ENCODE data around the gene ALG1.
"Not testable (repeated sequence)": the region's sequence is repeated elsewhere in the genome, so short reads cannot be mapped to it uniquely, and the experiment has no call there.

ALG1 gene

DNA sequence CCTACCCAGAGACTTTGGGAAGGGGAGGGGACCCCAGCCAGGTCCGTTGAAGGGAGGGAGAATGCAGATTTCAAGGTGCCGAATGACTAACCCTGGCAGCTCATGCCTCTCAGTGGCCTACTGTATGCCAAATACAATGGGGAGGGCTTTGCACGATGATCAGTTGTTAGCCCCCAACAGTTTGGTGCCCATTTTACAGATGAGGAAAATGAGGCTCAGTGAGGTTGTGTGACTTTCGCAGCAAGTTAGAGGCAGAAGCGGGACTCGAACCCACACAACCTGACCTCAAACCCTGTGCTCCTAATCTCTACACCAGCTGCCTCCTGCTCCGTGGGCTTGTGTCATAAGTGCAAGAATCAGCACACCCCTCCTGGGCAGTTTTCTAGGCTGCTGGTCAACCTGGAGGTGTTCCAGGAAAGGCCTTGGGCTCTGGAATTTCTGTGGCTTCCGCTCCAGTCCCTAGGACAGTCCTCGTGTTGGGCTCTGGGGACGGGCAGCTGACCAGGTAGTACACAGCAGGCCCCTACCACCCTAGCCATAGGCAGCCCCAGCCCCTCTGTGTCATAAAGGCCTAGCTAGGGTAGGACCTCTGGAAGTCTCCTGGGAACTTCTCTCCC lies 26.0 kb upstream of the ALG1 start:
- no peak for DNase-seq

DNA sequence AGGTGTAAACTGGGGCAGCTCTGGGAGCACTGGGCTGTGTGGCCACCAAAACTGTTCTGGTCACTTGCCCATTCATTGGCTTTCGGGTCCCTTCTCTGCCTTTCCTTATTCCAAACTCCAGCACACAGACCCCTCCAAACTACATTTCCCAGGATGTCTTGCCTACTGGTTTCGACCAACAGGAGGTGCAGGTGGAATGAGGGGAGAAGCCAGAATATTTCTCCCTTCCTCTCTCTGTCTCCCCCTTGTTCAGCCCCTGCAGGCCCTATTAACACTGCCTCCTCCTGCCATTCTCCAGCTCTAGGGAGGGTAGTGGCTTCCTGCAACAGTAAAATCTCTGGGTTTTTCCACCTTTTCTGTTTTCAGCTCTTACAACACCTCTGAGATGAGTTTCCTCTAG lies 24.7 kb upstream of the ALG1 start:
- no peak for DNase-seq

DNA sequence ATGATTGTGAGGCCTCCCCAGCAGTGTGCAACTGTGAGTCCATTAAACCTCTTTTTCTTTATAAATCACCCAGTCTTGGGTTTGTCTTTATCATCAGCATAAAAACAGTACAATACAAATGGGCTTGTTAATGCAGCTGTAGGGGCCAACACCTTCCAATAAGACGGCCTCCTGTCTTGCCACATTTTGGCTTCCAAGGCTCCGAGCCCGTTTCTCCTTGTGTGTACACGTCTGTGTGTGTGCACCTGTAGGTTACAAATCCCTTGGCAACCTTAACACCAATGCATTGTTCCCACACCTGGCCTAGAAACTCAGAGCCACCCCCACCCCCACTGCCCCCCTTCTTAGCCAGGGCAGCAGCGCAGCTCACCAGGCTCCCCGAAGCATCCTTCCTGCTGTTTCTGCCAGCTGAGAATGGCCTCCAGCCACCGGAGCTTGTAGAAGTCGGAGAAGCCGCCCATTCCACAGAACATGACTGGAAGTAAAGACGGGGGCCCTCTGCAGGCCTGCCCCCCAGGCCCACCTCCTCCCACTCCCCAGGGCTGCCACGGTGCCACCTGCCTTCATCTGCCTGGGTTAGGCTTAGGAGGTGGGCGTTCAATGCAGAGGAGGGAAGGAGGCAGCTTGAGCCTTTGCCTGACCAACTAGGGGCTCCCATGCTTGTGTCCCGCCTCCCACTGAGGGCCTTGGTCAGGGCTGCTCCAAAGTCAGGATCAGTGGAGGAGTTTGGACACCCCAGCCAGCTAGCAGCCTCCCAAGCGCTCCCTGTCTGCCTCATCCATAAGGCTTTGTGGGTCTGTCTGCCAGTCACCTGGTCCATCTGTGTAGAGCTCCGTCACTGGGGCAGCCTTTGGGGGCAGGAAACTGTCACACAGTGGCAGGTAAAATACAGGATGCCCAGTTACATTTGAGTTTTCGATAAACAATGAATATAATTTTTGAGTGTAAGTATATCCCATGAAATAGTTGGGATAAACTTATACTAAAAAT lies 16.5 kb upstream of the ALG1 start:
- no peak for DNase-seq

DNA sequence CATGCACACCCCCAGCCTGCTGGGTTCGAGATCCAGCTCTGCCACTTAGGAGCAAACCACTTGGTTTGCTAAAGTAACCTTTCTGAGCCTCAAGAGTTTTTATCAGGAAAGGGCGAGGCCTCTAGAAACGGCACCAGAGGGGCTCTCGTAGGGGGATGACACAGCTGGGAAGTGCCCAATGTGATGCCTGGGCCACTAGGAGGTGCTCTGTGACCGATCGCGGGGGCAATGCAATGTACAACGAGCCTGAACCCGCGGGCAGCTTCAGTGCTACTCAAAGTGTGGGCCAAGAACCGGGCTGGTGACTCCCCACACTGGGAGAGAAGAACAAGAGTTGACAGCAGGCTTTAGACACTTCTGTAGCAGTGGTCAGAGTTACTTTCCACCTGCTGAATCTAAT lies 15.3 kb upstream of the ALG1 start:
- peak; percentile 1 for DNase-seq

DNA sequence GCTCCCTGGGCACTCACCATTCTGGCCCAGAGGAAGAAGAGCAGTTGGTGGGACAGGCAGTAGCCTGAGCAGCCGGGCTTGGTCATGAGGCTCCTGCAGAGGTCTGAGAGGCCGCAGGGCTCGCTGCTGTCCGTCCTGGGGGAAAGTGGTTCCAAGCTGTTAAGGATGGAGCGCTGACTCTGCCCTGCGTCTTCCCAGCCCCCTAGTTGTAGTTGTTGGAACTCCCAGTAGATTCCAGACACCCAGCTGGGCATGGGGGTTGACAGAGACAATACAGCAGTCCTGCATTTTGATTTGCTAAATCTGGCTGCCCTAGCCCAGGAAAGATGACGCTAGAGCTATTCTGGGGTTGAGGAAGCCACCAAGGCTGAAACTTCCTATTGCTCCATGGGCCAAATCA lies 13.2 kb upstream of the ALG1 start:
- no peak for DNase-seq

DNA sequence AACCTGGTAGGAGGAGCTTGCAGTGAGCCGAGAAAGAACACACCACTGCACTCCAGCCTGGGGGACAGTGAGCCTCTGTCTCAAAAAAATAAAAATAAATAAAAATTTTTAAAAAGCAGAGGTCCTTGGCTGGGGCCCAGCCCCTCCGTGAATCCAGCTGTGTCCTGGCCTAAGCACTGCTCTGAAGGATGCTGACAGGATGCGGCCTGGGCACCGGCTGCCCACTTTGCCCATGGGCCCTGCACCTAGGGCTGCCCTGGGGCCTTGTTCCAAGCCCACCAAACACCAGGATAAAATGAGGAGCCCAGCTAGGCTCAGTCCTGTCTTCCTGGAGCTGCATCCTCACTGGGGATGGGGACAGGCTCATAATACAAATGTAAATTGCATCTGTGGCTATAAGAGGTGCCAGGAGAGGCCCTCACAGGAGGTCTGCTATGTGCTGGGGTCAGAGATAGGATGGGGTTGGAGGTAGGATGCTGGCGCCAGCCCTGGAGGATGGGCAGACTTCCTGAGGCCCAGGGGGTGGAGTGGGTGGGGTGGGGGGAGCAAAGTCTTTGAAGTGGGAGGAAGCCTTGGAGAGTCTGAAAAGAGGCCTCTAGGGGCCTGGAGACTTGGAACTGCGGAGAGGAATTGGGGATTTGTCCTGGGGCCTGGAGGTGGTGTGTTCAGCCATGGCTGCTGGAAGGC lies 12.1 kb upstream of the ALG1 start:
- DNase-seq, result no peak

DNA sequence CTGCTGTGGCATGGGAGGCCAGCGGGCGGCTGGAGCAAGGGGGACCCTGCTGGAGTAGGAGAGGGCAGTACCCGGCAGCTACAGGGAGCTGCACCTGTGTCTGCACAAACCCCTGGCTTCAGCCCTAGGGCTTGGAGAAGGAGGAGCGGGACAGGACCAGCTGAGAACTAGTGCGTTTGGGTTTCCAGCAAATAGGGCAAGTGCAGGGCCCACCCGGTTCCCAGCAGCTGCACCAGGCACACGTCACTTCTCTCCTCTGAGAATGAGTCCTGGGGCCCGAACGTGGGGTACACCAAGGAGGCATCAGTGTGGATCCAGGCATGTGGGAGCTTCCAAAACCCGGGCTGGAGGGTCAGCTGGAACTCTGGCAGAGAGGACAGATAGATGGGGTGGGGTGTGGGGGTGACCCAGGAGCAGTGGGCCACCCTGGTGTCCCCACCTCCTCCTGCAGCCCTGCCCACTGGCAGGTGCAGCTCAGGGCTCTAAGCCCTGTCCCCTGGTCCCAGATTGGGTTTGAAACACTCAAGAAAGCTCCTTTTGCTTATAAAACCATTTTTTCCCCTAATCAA lies 11.5 kb upstream of the ALG1 start:
- no peak for DNase-seq

DNA sequence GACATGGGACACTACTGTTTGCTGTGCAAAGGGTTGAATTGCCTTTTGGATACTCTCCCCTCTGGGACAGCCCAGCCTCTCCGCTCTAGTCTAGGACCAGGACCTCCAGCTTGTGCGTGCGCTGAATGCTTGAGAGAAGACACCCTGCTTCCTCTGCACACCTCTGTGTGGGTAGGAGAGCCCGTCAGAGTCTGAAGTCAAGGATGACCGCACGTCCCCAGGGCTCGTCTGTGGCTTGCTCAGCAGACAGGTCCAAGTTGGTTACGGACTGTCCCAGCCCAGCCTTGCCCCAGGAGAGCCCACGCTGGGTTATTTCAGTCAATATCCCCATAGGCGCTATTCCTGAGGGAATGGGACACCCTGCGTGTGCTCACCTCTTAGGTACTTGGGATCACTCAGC lies 9.6 kb upstream of the ALG1 start:
- no peak for DNase-seq

DNA sequence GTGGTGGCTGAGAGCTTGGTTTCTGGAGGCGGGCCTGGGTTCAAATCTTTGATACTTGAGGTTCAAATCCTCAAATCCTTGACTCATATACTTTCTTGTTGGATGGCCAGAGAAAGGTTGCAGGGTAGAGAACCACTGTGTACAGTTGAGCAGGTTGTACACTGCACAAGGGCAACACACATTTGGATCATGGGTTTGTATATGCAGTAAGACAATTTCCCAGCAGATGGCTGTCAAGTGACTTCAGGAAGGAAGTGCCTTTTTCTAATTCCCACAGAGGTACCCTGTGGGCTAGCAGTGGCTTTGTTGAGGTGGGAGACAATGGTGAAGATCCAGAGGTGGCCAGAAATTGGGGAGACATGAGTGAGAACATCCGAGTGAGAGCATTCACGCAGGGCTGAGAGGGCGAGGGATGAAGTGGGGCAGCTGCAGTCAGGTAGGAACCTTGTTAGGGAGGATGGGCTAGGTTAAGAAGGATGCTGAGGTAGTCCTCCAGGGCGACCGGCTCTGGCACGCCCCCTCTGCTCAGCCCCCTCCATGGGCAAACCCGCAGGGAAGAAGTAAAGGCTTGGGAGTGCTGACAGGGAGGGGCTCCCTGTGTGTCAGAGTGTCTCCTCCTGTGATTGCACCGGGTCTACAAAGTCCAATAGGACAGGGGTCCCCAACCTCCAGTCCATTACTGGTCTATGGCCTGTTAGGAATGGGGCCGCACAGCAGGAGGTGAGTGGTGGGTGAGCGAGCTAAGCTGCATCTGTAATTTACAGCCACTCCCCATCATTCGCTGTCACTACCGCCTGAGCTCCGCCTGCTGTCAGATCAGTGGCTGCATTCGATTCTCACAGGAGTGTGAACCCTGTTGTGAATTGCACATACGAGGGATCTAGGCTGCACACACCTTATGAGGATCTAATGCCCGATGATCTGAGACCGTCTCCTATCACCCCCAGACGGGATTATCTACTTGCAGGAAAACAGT lies 8.6 kb upstream of the ALG1 start:
- DNase-seq, result no peak

DNA sequence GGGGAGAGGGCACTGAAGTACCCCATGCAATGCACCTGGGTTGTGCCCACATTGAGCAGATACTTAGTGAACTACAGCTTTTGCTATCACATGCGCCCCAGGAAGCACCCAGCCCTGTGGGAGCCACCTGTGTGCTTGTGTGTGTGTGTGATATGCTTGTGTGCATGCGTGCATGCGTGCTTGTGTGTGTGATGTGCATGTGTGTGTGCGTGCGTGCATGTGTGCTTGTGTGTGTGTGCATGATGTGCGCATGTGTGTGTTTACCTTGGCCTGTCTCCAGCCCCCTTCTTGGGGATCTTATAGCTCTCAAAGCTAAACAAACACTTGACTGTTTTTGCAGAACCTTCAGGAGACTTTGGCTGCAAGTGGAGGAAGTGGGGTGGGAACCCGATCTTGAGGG lies 6.7 kb upstream of the ALG1 start:
- DNase-seq, result no peak

DNA sequence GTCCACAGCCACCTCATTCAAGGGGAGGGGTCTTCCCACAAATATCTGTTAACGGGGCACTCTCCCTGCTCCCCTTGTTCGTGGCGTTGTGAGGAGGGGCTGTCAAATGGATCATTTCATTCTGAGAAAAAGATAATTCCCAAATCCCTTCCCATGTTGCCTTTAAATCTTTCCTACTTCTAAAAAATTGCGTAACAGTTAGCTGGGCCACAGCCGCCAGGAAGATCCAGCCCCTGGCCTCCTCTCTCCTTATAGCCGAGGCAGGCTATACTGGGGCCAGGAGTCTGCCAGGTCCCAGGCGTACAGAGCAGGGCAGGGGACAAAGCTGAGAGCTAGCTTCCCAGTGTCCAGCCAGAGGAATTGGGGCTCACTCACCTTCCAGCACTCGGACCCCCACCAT lies 6.3 kb upstream of the ALG1 start:
- no peak for DNase-seq

DNA sequence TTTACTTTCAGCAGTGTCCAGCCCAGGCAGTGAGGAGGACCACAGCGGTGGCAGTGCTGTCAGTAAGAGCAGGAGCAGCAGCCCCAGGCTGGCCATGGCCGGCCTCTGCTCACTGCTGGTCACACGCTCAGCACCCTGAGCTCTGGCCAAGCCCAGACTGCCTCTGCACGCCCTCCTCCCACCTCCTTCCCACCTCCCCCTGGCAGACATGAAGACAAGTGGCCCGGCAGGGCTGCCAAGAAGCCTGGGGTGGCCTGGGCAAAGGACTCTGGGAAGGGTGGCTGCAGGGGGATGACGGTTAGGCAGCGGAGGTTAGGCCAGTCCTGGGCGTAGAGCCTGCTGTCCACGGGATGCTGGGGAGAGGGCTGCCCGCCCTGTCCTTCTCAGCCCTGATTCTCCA lies 5.8 kb upstream of the ALG1 start, which contains the start of gene C16orf89:
C16orf89 (minus strand) TSS at position 144 of the 400 bp plus-strand sequence; CDS start at position 96, 48 bp downstream.
- no peak for DNase-seq

DNA sequence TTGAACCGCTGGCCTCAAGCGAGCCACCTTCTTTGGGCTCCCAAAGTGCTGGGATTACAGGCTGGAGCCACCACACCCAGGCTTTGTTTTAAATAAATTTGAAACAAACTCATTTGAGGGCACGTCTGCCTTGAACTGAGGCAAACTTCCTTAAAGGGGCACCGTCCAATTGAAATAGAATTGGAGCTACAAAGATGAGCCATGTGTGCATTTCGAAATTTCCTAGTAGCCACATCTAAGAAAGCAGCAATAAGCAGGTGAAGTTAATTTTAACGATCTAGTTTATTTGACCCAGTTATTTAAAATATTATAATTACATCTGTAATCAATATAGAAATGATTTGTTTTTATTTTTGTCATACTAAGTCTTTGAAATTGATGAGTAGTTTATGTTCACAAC lies 5.1 kb upstream of the ALG1 start:
- DNase-seq, result no peak

DNA sequence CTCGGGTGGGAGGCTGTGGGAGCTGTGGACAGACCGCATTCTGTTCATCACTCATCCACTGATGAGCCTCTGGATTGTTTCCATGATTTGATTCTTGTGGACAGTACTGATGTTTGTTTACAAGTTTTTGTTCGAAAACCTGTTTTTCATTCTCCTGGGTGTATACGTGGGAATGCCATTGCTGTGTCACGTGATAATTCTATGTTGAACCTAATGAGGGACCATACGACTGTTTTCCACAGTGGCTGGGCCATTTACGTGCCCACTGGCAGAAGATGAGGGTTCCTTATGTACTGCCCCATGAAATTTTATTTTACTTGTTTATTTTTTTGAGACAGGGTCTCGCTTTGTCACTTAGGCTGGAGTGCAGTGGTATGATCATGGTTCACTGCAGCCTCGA lies 2.6 kb upstream of the ALG1 start:
- DNase-seq, result no peak

DNA sequence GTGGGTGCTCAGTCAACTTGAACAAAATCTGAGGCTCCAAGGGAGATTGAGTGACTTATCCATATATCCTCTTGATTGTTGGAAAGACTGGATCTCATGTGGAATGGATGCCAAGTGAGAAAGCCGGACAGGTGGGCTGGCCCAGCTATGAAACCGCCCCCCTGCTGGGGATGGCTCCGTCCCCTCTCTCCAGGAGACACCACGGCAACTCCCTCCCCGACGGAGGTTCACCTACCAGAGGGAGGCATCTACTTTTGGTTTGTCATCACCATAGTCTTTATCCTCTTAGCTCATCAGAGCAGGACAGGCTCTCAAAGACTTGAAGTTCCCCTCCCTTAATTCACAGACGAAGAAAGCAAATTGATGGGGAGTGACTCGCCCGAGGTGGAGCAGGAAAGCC lies 1.8 kb upstream of the ALG1 start:
- DNase-seq, result no peak

DNA sequence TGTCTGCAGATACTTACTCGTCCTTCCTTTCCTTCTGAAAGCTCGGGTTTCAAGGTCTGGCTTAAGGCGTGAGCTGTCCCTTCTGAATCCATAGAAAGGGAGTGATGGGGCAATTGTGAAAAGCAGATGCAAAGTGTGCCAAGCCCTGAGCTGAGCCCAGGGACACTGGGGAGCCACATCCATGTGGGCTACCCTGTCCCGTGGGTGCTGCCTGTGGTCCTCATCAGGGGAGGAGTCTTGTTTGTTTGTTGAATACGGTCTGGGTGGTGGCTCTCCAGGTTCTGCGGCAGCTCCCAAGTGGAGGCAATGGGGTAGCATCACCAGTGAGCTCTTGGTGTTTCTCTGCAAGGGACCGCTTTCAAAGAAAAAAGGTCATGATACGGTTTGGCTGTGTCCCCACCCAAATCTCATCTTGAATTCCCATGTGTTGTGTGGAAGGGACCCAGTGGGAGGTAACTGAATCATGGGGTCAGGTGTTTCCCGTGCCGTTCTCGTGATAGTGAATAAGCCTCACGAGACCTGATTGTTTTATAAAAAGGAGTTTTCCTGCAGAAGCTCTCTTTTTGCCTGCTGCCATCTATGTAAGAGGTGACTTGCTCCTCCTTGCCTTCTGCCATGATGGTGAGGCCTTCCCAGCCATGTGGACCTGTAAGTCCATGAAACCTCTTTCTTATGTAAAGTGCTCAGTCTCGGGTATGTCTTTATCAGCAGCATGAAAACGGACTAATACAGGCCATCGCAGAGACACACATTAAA lies 1.0 kb upstream of the ALG1 start:
- no peak for DNase-seq

DNA sequence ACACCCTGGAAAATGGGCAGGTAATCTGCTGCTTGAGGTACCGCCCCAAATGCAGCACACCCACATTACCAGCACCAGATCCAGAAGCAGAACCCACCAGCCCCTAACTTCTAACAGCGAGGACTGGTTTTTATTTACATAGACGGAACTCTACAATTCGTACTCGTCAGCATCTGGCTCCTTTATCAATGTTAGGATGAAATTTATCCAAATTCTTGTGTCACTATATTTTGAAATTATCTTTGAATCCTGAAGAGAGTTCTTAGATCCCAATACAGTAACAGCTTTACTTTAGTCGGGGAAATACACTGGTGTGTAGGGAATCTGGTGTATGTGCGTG lies 332 bp upstream of the ALG1 start:
- no peak for DNase-seq

DNA sequence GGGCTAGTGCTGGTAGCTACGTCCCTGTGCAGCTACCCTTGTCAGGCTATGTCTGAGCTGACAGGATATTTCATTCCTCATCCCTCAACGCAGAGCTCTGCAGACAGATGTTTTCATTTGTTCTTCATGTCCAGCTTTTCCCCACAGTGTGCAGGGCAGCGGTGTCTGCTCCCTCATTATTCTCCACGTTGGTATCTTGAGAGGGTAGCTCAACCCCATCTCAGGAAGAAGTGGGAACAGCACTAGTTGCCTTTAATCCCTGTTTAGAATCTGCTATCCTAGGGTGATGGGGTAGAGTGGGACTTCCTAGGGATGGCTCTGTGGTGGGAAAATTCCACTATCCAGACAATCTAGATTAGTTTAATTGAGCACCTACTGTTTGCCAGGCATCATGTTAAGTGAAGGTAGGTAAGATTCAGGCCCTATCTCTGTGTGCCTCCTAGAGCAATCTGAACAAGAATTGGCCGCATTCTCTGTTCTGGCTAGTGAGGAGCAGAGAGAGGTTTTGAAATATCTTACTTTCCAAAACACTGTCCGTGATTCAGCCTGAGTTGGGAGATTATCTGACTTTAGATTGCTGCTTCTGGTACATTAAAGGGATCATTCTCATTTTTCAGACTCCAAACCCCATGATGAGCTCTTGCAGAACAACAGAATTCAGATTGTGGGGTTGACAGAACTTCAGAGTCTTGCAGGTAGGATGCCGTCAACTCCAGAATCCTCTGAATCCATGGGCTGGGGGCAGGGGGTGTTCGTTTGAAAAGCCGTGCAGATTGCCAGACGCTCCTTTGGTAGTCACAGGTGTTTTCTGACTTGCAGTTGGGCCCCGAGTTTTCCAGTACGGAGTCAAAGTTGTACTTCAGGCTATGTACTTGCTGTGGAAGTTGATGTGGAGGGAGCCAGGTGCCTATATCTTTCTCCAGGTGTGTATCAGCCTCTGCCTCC lies 963 bp downstream of the ALG1 start:
- DNase-seq, result no peak

DNA sequence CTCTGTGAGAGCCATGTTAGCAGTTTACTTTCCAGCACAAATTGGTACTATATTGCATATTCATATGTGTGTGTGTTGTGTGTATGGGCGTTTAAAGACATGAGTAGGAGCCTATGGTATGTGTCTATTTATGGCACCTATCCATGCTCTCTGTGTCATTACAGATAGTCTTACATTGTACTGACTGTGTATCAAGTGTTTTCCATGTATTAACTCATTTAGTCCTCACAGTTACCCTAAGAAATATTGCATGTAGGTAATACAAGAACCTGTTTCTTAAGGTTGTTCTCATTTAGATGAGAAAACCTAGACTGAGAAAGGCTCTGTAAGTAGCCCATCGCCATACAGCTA lies 1.6 kb downstream of the ALG1 start:
- DNase-seq, result no peak

DNA sequence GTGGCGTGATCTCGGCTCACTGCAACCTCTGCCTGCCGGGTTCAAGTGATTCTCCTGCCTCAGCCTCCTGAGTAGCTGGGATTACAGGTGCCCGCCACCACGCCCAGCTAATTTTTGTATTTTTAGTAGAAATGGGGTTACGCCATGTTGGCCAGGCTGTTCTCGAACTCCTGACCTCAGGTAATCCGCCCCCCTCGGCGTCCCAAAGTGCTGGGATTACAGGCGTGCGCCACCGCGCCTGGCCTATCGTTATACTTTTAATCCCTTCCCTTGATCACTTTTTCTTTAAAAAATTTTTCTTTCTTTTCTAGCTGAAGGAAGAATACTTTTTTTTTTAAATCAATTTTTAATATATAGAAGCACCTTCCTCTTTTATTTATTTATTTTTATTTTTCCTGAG lies 2.1 kb downstream of the ALG1 start:
- not testable (repeated sequence) for DNase-seq
